ENCODE results near the gene FLT4. TPM values are rescaled to one million over a fixed set of nuclear protein-coding genes. Genes with fewer than 3 reads are reported as not detected.

The FLT4 gene
- total and polyA plus RNA-seq, 2 experiments from 2014 or later: 3.4 to 13.8 TPM

DNA sequence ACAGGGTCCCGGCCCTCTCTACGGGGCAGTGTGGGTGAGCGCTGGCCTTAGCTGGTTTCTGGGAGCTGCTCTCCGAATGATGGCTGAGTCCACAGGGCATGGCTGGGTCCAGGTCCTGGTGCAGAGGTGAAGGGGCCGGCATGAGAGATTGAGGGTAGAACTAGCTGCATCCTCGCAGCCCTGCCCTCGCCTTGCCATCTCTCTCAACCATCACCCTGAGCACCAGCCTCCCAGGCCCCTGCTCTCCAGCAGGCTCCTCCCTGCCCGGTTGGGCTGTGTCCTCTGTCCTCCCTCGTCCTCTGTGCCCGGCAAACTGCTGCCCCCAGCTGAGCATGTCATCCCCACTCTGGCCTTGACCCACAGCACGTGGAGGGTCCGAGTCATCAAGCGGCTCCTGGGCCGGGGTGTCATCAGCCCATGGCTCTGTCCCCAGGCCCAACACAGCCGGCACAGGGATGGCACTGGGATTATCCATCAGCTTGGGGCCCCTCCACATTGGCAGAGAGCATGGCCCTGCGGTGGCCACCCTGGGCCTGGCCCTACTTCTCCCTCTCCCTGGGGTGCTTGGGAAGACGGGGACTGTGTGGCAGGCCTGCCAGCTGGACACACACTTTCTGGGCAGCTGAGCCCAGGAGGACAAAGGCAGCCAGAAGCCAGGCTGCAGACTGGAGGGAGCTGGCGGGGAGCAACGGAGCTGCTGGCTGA, 8.4 kb downstream of the FLT4 start:
- no peaks in the 10 kb centered on the region for H3K79me2 ChIP-seq (replicated peaks; ENCODE audit: insufficient read depth)
- peaks cover 3% of the 10 kb centered on the region; the same call in 1 of the 3 replicates for H3K9me3 Mint-ChIP-seq
- ATAC-seq (no peak), DNase-seq (ENCODE audit: low spot score) (no peak)
- no peaks in the 10 kb centered on the region; the same call in 2 of the 3 replicates for H3K36me3 Mint-ChIP-seq (ENCODE audit: low read depth)
- H3K27ac ChIP-seq (ENCODE audit: low read depth): no peak overlapping the region
- TF ChIP-seq REST (IDR thresholded peaks at IDR 0.05; ENCODE audit: unreplicated experiment) (no peak), ZNF462 (CRISPR knock-in tag; IDR thresholded peaks at IDR 0.05) (no peak), JUNB (IDR thresholded peaks at IDR 0.05; ENCODE audit: unreplicated experiment) (no peak), NANOG (IDR thresholded peaks at IDR 0.05; ENCODE audit: borderline replicate concordance) (no peak), ZNF114 (CRISPR knock-in tag; IDR thresholded peaks at IDR 0.05) (no peak), CTCF (conservative IDR thresholded peaks at IDR 0.05; ENCODE audit: low read depth in 2 of 2) (no peak), POLR2AphosphoS5 (IDR thresholded peaks at IDR 0.05; ENCODE audit: low read depth) (no peak), CREB1 (CRISPR knock-in tag; IDR thresholded peaks at IDR 0.05; ENCODE audit: low read depth) (no peak), ETS1 (IDR thresholded peaks at IDR 0.05) (no peak), EZH2 (IDR thresholded peaks at IDR 0.05; ENCODE audit: low read depth, unreplicated experiment) (no peak)
- peaks cover 4% of the 10 kb centered on the region for H3K4me1 Mint-ChIP-seq
- H3K27me3 Mint-ChIP-seq (ENCODE audit: insufficient read depth, low read depth, poor library complexity): peaks cover 15% of the 10 kb centered on the region
- no peak overlapping the region for H2AFZ ChIP-seq
- H3K4me1 ChIP-seq (ENCODE audit: insufficient read depth): no peaks in the 10 kb centered on the region
- H4K20me1 ChIP-seq (replicated peaks; ENCODE audit: insufficient read depth): no peaks in the 10 kb centered on the region
- no peaks in the 10 kb centered on the region for H3K27me3 ChIP-seq (ENCODE audit: insufficient read depth)
- H3K36me3 ChIP-seq (ENCODE audit: insufficient read depth): no peaks in the 10 kb centered on the region
- no peak overlapping the region for H3K4me3 ChIP-seq
- H3K4me2 ChIP-seq: no peak overlapping the region
- no peak overlapping the region for H3K4me3 Mint-ChIP-seq
- H3K27ac Mint-ChIP-seq: no peak overlapping the region
- no peaks in the 10 kb centered on the region for H3K9me2 ChIP-seq (ENCODE audit: insufficient read depth)
- H3F3A ChIP-seq (replicated peaks; ENCODE audit: low read depth): no peaks in the 10 kb centered on the region
